Activated naive CD8-positive, alpha-beta T cell treated with anti-CD3 and anti-CD28 coated beads, Interleukin-2, amount 50 U/mL, for 24 hours (primary cell): ENCODE data around the gene KYNU.
A peak's percentile ranks its signal among the peaks of the same experiment; 100 is the strongest.
"Not testable (repeated sequence)": the region's sequence is repeated elsewhere in the genome, so short reads cannot be mapped to it uniquely, and the experiment has no call there.

Source experiments
- ATAC-seq: fragments of 150-1000 bp; cut with Tn5 transposase; one replicate; pipeline ENCODE4 v1.10.0; 2021
- DNase-seq: peaks from one replicate; pipeline ENCODE4 v3.0.0; 2021
- H3K27ac Mint-ChIP-seq: one replicate; pipeline ENCODE4 v1.8.0; 2021; ENCODE audit warnings: mild to moderate bottlenecking, mixed read lengths
- H3K27me3 Mint-ChIP-seq: one replicate; pipeline ENCODE4 v1.8.0; 2021; ENCODE audit warnings: mixed read lengths
- H3K36me3 Mint-ChIP-seq: one replicate; pipeline ENCODE4 v1.8.0; 2021; ENCODE audit warnings: low read depth, mixed read lengths
- H3K4me1 Mint-ChIP-seq: one replicate; pipeline ENCODE4 v1.8.0; 2021; ENCODE audit warnings: mixed read lengths
- H3K4me3 Mint-ChIP-seq: one replicate; pipeline ENCODE4 v1.8.0; 2021; ENCODE audit warnings: mild to moderate bottlenecking, moderate library complexity, mixed read lengths
- H3K9me3 Mint-ChIP-seq: one replicate; pipeline ENCODE4 v1.8.0; 2021; ENCODE audit warnings: mixed read lengths

The KYNU gene

GRCh38 chr2:142865924-142866323 lies 11.5 kb upstream of the KYNU start:
- H3K4me3 Mint-ChIP-seq = no peak overlapping the region
- DNase-seq (no peak), ATAC-seq (no peak)

GRCh38 chr2:142866426-142866825 lies 11.0 kb upstream of the KYNU start:
- no peaks in the 10 kb centered on the region for H3K9me3 Mint-ChIP-seq
- peaks cover 6% of the 10 kb centered on the region for H3K4me1 Mint-ChIP-seq
- DNase-seq (no peak), ATAC-seq (no peak)
- no peak overlapping the region for H3K27ac Mint-ChIP-seq
- H3K4me3 Mint-ChIP-seq = no peak overlapping the region
- no peaks in the 10 kb centered on the region for H3K36me3 Mint-ChIP-seq
- no peaks in the 10 kb centered on the region for H3K27me3 Mint-ChIP-seq

More at GRCh38 chr2:142865924-142866323, 11.5 kb upstream of the KYNU start:
- no peaks in the 10 kb centered on the region for H3K9me3 Mint-ChIP-seq
- H3K27me3 Mint-ChIP-seq = no peaks in the 10 kb centered on the region
- no peaks in the 10 kb centered on the region for H3K36me3 Mint-ChIP-seq
- no peak overlapping the region for H3K27ac Mint-ChIP-seq
- H3K4me1 Mint-ChIP-seq = peaks cover 6% of the 10 kb centered on the region

GRCh38 chr2:142867136-142867535 lies 10.3 kb upstream of the KYNU start:
- peaks cover 6% of the 10 kb centered on the region for H3K4me1 Mint-ChIP-seq
- DNase-seq (no peak), ATAC-seq (no peak)
- no peak overlapping the region for H3K4me3 Mint-ChIP-seq
- no peaks in the 10 kb centered on the region for H3K9me3 Mint-ChIP-seq
- H3K27ac Mint-ChIP-seq = no peak overlapping the region
- no peaks in the 10 kb centered on the region for H3K27me3 Mint-ChIP-seq
- H3K36me3 Mint-ChIP-seq = no peaks in the 10 kb centered on the region

GRCh38 chr2:142868229-142868762 lies 9.2 kb upstream of the KYNU start:
- ATAC-seq (peak; percentile 28), DNase-seq (no peak)
- Mint-ChIP-seq H3K27ac (no peak overlapping the region), H3K27me3 (no peaks in the 10 kb centered on the region), H3K9me3 (no peaks in the 10 kb centered on the region), H3K36me3 (no peaks in the 10 kb centered on the region), H3K4me3 (no peak overlapping the region), H3K4me1 (peaks cover 8% of the 10 kb centered on the region)

- H3K27me3 Mint-ChIP-seq, H3K27ac Mint-ChIP-seq, H3K9me3 Mint-ChIP-seq, H3K4me3 Mint-ChIP-seq, DNase-seq, ATAC-seq, H3K36me3 Mint-ChIP-seq: not testable (repeated sequence)
- peaks cover 10% of the 10 kb centered on the region for H3K4me1 Mint-ChIP-seq
Observed at GRCh38 chr2:142869065-142869460, 8.4 kb upstream of the KYNU start.

- DNase-seq (no peak), ATAC-seq (no peak)
- Mint-ChIP-seq H3K4me1 (peaks cover 10% of the 10 kb centered on the region), H3K36me3 (no peaks in the 10 kb centered on the region), H3K27ac (no peak overlapping the region), H3K27me3 (no peaks in the 10 kb centered on the region), H3K4me3 (no peak overlapping the region), H3K9me3 (no peaks in the 10 kb centered on the region)
Observed at GRCh38 chr2:142869461-142870106, 7.9 kb upstream of the KYNU start.

- Mint-ChIP-seq H3K27ac (no peak overlapping the region), H3K36me3 (no peaks in the 10 kb centered on the region), H3K9me3 (no peaks in the 10 kb centered on the region), H3K4me1 (peaks cover 10% of the 10 kb centered on the region), H3K4me3 (no peak overlapping the region), H3K27me3 (no peaks in the 10 kb centered on the region)
- no peak for DNase-seq
- no peak for ATAC-seq
Observed at GRCh38 chr2:142870526-142870925, 6.9 kb upstream of the KYNU start.

- DNase-seq = no peak
- H3K36me3 Mint-ChIP-seq = no peaks in the 10 kb centered on the region
- H3K27ac Mint-ChIP-seq = no peak overlapping the region
- H3K4me3 Mint-ChIP-seq = no peak overlapping the region
- ATAC-seq = no peak
- H3K4me1 Mint-ChIP-seq = peaks cover 7% of the 10 kb centered on the region
- no peaks in the 10 kb centered on the region for H3K27me3 Mint-ChIP-seq
- no peaks in the 10 kb centered on the region for H3K9me3 Mint-ChIP-seq
Observed at GRCh38 chr2:142871396-142871795, 6.1 kb upstream of the KYNU start.

- Mint-ChIP-seq H3K4me3 (no peak overlapping the region), H3K36me3 (no peaks in the 10 kb centered on the region), H3K4me1 (peaks cover 5% of the 10 kb centered on the region), H3K9me3 (no peaks in the 10 kb centered on the region), H3K27me3 (no peaks in the 10 kb centered on the region), H3K27ac (peak overlapping the region; percentile 20)
- no peak for DNase-seq
- ATAC-seq = no peak
Observed at GRCh38 chr2:142872882-142873724, 4.4 kb upstream of the KYNU start.

- DNase-seq (no peak), ATAC-seq (no peak)
- Mint-ChIP-seq H3K9me3 (no peaks in the 10 kb centered on the region), H3K4me3 (no peak overlapping the region), H3K4me1 (peaks cover 4% of the 10 kb centered on the region), H3K27me3 (no peaks in the 10 kb centered on the region), H3K27ac (peak overlapping the region; percentile 20), H3K36me3 (no peaks in the 10 kb centered on the region)
Observed at GRCh38 chr2:142873831-142874287, 3.6 kb upstream of the KYNU start.

- Mint-ChIP-seq H3K4me1 (peaks cover 4% of the 10 kb centered on the region), H3K27me3 (no peaks in the 10 kb centered on the region), H3K4me3 (no peak overlapping the region), H3K27ac (peak overlapping the region; percentile 20), H3K9me3 (no peaks in the 10 kb centered on the region), H3K36me3 (no peaks in the 10 kb centered on the region)
- DNase-seq (no peak), ATAC-seq (peak; percentile 20)
Observed at GRCh38 chr2:142874293-142874814, 3.1 kb upstream of the KYNU start.

- Mint-ChIP-seq H3K4me1 (peaks cover 4% of the 10 kb centered on the region), H3K36me3 (no peaks in the 10 kb centered on the region), H3K9me3 (no peaks in the 10 kb centered on the region), H3K4me3 (no peak overlapping the region), H3K27ac (no peak overlapping the region), H3K27me3 (no peaks in the 10 kb centered on the region)
- ATAC-seq (no peak), DNase-seq (no peak)
Observed at GRCh38 chr2:142875010-142875409, 2.5 kb upstream of the KYNU start.

GRCh38 chr2:142875652-142876051 lies 1.8 kb upstream of the KYNU start:
- Mint-ChIP-seq H3K27ac (no peak overlapping the region), H3K4me3 (no peak overlapping the region), H3K36me3 (no peaks in the 10 kb centered on the region), H3K9me3 (no peaks in the 10 kb centered on the region), H3K27me3 (no peaks in the 10 kb centered on the region), H3K4me1 (peaks cover 4% of the 10 kb centered on the region)
- ATAC-seq = no peak
- no peak for DNase-seq

GRCh38 chr2:142876423-142876822 lies 1.0 kb upstream of the KYNU start:
- Mint-ChIP-seq H3K4me3 (no peak overlapping the region), H3K27me3 (no peaks in the 10 kb centered on the region), H3K27ac (no peak overlapping the region), H3K36me3 (no peaks in the 10 kb centered on the region), H3K9me3 (no peaks in the 10 kb centered on the region), H3K4me1 (peaks cover 4% of the 10 kb centered on the region)
- ATAC-seq (no peak), DNase-seq (no peak)
